ENCODE data around the gene RSAD1.

GRCh38 chr17:50468304-50469207 lies 10.1 kb upstream of the RSAD1 start, which contains the start of gene CHAD:
- TF ChIP-seq FOXK2 (IDR thresholded peaks at IDR 0.05), result no peak
- no peak for TF ChIP-seq ARNT (IDR thresholded peaks at IDR 0.05)
- no peak for TF ChIP-seq SP1 (IDR thresholded peaks at IDR 0.05)
